Activated B cell treated with CpG ODN at 0.5 μM for 24 hours (primary cell): Measurements from ENCODE around the gene GLRX3. TPM values are rescaled to one million over a fixed set of nuclear protein-coding genes. Genes with fewer than 3 reads are reported as not detected.

ENCODE experiments used
- ATAC-seq: fragments of 200-7000 bp; cut with Tn5 transposase; one replicate; pipeline ENCODE4 v1.10.0; 2021; ENCODE audit warnings: low read depth, mild to moderate bottlenecking, moderate library complexity
- CTCF ChIA-PET: fragments of 350-600 bp; sonication (Branson Sonifier 250); formaldehyde crosslinking; loops from one replicate; lab custom pipeline; 2021; ENCODE audit warnings: antibody characterized with exemption; lab: Charles Lee
- POLR2A ChIA-PET: fragments of 350-600 bp; sonication (Branson Sonifier 250); formaldehyde crosslinking; loops from one replicate; lab custom pipeline; 2021; ENCODE audit warnings: antibody characterized with exemption; lab: Charles Lee
- DNase-seq: peaks from one replicate; pipeline ENCODE4 v3.0.0; 2022
- H3K27ac Mint-ChIP-seq: one replicate; pipeline ENCODE4 v1.8.0; 2020; ENCODE audit warnings: mixed read lengths
- H3K27me3 Mint-ChIP-seq: one replicate; pipeline ENCODE4 v1.8.0; 2021; ENCODE audit warnings: mixed read lengths
- H3K36me3 Mint-ChIP-seq: one replicate; pipeline ENCODE4 v1.8.0; 2021; ENCODE audit warnings: low read depth, mixed read lengths
- H3K4me1 Mint-ChIP-seq: one replicate; pipeline ENCODE4 v1.8.0; 2021; ENCODE audit warnings: mixed read lengths
- H3K4me3 Mint-ChIP-seq: one replicate; pipeline ENCODE4 v1.8.0; 2020; ENCODE audit warnings: mild to moderate bottlenecking, mixed read lengths
- H3K9me3 Mint-ChIP-seq: one replicate; pipeline ENCODE4 v1.8.0; 2020; ENCODE audit warnings: mixed read lengths
- intact Hi-C: fragments of 100-400 bp; cut with micrococcal nuclease; formaldehyde crosslinking; loops from one replicate; pipeline ENCODE4 v1.15.1; 2024
- total RNA-seq: library from RNA; stranded (reverse); gene quantifications from 2 replicates; pipeline ENCODE4 v1.2.3, GENCODE V29; 2022
- TF ChIP-seq, protein P1 (sequence below): fragments of 200-600 bp; IDR thresholded peaks from one replicate; pipeline ENCODE4 v1.8.0; 2022; ENCODE audit warnings: antibody characterized with exemption, mild to moderate bottlenecking

Gene GLRX3
- total RNA-seq, 1 donor from 2014 or later = 80.6 TPM

DNA sequence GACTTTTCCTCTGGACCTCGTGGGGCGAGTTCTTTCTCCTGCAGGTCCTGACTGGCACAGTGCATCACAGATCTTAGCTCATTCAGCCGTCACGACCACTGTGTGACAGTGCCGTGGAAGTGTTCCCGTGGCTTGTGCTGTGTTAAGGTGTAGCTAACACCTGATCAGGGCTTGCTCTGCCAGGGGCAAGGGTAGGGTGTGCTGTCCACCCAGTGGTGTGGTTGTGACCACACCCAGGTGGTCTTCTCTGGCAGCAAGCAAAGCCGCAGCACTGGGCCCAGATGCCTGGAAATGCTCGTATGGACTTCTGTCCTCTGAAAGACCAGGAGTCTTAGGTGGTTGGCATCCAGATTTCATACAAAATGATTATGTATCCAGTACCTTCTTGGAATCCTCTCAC lies 86.2 kb downstream of the GLRX3 start:
- TF ChIP-seq, protein P1, sequence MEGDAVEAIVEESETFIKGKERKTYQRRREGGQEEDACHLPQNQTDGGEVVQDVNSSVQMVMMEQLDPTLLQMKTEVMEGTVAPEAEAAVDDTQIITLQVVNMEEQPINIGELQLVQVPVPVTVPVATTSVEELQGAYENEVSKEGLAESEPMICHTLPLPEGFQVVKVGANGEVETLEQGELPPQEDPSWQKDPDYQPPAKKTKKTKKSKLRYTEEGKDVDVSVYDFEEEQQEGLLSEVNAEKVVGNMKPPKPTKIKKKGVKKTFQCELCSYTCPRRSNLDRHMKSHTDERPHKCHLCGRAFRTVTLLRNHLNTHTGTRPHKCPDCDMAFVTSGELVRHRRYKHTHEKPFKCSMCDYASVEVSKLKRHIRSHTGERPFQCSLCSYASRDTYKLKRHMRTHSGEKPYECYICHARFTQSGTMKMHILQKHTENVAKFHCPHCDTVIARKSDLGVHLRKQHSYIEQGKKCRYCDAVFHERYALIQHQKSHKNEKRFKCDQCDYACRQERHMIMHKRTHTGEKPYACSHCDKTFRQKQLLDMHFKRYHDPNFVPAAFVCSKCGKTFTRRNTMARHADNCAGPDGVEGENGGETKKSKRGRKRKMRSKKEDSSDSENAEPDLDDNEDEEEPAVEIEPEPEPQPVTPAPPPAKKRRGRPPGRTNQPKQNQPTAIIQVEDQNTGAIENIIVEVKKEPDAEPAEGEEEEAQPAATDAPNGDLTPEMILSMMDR = no peak
- intact Hi-C loops = no loop called here
- POLR2A ChIA-PET = no interaction called here
- Mint-ChIP-seq H3K27ac (no peak overlapping the region), H3K4me1 (no peaks in the 10 kb centered on the region), H3K36me3 (no peaks in the 10 kb centered on the region), H3K9me3 (peaks cover 2% of the 10 kb centered on the region), H3K4me3 (no peak overlapping the region), H3K27me3 (peaks cover 6% of the 10 kb centered on the region)
- ATAC-seq (no peak), DNase-seq (no peak)
- CTCF ChIA-PET = no interaction called here

DNA sequence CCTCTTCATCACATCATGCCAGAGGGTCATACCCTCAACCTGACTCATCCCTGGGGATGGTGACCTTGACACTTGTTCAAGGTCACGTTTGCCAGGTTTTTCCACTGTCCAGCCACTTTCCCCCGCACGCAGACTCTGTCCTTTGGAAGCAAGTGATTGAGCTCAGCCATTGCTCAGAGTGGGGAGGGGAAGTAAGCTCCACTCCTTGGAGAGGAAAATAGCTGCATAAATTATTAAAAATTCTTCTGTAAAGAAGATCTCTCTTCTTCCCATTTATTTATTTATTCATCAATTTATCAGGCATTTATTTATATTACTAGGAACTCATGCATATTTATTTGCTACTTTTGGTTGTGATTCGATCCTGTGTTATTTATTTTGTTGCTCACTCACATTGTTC lies 88.0 kb downstream of the GLRX3 start:
- Mint-ChIP-seq H3K4me3 (no peak overlapping the region), H3K27me3 (peaks cover 6% of the 10 kb centered on the region), H3K4me1 (no peaks in the 10 kb centered on the region), H3K27ac (no peak overlapping the region), H3K9me3 (peaks cover 8% of the 10 kb centered on the region), H3K36me3 (peaks cover 2% of the 10 kb centered on the region)
- ChIA-PET POLR2A (no interaction called here), CTCF (no interaction called here)
- TF ChIP-seq, protein P1 = no peak
- DNase-seq (no peak), ATAC-seq (no peak)
- intact Hi-C loops = no loop called here

DNA sequence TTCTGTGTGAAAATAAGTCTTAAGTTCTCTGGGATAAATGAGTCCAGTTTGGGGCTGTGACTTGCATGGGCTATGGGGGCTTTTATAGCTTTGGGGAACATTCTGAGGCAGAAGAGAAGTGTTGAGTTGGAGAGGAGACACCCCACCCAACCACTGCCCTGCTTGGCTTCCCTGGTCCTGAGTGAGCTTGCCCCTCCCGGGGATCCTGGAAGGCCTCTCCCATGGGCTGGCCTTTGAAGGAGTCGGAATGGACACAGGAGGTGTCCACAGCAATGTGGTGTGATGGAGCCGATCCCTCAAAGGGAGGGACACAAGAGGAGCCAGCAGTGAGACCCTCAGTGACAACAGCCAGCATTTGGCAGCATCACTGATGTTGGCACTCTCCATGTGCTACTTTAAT lies 89.8 kb downstream of the GLRX3 start:
- Mint-ChIP-seq H3K36me3 (peaks cover 2% of the 10 kb centered on the region), H3K27ac (no peak overlapping the region), H3K9me3 (peaks cover 8% of the 10 kb centered on the region), H3K4me3 (no peak overlapping the region), H3K4me1 (no peaks in the 10 kb centered on the region), H3K27me3 (peaks cover 6% of the 10 kb centered on the region)
- ChIA-PET POLR2A (no interaction called here), CTCF (no interaction called here)
- intact Hi-C loops = no loop called here
- DNase-seq (no peak), ATAC-seq (no peak)
- TF ChIP-seq, protein P1 = no peak

DNA sequence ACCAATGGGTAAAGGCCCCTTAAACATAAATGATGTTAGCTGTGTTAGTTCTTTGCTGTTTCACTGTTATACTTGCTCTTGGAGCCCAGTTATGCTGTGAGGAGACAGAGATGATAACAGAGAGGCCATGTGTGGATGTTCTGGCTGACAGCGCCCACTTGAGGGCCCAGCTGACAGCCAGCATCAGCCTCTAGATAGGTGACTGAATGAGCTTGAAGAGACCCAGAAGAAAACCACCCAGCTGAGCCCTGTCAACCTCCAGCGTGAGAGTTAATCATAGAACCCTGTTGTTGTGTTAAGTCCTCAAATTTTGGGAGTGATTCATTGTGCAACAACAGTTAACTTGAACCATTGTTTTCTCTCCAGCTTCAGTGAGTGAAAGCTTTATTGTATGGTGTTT lies 91.7 kb downstream of the GLRX3 start:
- DNase-seq = no peak
- intact Hi-C loops = no loop called here
- no peak for ATAC-seq
- CTCF ChIA-PET = no interaction called here
- POLR2A ChIA-PET = no interaction called here
- H3K27me3 Mint-ChIP-seq = peaks cover 6% of the 10 kb centered on the region
- H3K27ac Mint-ChIP-seq = no peak overlapping the region
- peaks cover 8% of the 10 kb centered on the region for H3K9me3 Mint-ChIP-seq
- H3K36me3 Mint-ChIP-seq = peaks cover 2% of the 10 kb centered on the region
- H3K4me1 Mint-ChIP-seq = no peaks in the 10 kb centered on the region
- TF ChIP-seq, protein P1 = no peak
- no peak overlapping the region for H3K4me3 Mint-ChIP-seq

Other genes starting within 250 kb of the GLRX3 start
- not detected in 2 replicates for gene EBF3, start 172.1 kb upstream of the GLRX3 start, total RNA-seq
- 7.8 and 10.1 TPM in 2 replicates for gene C10orf143, start 25.6 kb upstream of the GLRX3 start, total RNA-seq